ENCODE results near the gene OSBPL6.
A peak's percentile ranks its signal among the peaks of the same experiment; 100 is the strongest.

The OSBPL6 gene

DNA sequence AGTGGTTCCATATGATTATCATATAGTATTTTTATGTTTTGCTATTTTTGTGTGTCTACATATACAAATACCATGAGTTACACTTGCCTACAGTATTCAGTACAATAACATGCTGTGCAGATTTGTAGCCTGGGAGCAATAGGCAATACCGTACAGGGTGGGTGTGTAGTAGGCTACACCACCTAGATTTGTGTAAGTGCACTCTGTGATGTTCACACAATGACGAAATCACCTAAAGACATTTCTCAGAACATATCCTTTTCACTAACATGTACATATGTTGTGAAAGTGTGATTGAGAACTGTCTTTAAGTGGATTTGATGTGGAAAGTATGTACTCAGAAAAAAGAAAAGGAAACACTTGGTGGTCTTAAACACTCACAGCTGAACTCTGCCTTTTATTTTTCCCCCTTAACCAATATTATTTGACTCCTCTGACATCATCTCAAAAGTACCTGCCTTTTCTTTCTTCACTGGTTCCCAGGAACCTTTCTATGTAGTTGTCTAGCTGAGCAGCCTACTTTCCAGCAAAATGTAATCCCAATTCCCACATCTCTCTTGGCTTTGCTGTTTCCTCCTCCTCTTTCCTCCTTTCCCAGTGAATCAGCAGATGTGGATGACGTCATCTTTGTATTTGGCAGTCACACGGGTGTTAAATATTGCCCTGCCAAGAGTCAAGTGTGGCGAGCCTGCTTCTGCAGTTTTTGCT lies 47.7 kb downstream of the OSBPL6 start:
- DNase-seq: peak; percentile 13 to 75

DNA sequence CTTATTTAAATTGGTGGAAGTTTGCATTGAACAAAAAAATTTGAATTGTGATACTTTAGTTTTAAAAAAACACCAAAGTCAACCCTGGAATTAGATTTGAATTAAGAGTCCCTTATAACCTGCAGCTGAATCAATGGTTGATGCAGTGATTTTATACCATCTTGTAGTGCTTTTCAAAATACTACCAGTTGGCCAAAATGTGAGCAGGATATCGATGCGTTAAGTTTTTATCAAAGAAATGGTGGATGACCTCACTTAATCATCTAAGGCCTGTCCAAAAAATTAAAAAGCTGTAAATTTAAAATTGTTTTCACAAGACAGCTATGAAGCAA lies 48.2 kb downstream of the OSBPL6 start:
- no peak for DNase-seq

DNA sequence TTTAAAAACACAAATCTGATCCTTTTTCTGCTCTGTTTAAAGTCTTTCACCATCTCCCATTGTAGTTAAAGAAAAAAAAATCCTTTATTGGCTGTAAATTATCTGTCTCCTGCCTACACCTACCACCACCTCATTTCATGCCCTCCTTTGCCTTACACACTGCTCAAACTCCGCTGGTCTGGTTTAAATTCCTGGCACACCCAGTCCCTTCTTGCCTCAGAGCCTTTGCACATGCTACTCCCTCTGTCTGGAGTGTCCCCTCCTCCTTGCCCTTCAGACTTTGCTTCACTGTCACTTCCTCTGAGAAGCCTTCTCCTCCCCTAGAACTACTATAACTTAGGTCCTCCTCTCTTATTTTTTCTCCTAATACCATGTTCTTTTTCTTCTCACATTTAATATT lies 49.6 kb downstream of the OSBPL6 start:
- no peak for DNase-seq

DNA sequence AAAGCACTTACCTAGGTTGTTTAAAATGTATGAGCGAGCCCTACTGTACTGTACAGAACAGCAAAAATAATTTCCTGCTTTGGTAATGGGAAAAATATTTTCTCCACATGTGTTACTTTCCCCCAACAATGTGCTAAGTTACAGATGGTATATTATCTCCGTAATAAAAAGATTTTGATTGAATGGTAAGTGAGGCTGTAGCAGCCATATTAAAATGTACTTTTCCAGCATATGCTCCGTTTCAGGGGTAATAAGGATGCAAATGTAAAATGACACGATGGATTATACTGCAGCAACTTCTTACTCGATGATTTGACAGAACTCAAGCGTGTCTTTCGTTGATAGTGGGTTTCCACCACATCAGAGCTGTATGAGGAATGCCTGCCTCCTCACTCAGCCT lies 50.5 kb downstream of the OSBPL6 start:
- no peak for DNase-seq

DNA sequence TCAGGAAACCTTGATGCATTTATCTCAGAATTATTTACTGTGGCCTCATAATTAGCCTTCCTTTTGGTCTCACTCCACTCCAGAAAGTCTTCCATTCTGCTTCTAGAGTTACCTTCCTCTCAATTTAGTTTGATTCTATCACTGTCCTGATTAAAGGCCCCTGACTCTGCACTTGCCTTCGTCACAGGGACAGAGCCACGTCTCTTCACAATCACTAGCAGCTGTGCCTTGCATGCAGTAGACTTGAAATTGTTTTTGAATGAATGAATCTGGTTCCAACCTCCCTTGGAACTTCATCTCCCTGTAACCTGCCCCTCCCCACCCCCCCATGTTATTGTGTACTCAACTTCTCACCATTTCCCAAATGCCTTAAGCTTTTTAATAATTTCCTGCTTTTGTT lies 52.4 kb downstream of the OSBPL6 start:
- no peak for DNase-seq

DNA sequence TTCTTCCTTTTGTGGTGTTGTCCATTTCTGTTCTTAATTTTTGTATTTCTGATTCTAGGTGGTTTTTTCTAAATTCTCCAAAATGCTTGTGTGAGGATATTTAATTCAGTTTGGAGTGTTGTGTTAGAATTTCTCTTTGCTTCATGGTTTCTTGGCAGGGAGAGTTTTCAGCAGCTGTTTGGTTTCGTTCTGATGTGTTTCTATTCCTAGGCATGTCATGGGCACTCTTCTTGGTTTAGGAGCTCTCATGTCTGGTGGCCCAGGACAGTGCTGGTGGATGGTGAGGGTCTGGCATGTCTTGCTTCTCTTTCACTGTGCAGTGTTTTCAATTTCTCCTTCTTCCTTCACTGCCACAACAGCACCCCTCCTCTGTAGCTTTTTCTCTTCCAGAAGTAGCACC lies 52.9 kb downstream of the OSBPL6 start:
- DNase-seq: no peak

DNA sequence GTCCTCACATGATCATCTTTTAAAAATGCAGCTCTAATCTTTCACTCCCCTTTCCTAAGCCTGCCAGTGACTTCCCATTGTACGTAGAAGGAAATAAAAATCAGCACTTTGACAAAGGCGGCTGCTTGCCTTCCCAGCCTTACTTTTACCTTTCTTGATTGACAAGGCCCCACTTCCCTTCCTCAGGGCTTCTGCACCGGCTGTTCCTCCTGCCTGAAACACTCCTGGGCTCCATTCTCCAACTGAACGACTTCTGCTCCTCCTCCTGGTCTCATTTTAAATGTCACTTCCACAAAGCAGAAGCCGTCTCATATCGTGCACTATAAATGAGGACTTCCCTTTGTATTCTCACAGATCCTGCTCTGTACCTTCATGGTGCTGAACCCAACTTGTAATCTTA lies 56.1 kb downstream of the OSBPL6 start:
- no peak for DNase-seq

DNA sequence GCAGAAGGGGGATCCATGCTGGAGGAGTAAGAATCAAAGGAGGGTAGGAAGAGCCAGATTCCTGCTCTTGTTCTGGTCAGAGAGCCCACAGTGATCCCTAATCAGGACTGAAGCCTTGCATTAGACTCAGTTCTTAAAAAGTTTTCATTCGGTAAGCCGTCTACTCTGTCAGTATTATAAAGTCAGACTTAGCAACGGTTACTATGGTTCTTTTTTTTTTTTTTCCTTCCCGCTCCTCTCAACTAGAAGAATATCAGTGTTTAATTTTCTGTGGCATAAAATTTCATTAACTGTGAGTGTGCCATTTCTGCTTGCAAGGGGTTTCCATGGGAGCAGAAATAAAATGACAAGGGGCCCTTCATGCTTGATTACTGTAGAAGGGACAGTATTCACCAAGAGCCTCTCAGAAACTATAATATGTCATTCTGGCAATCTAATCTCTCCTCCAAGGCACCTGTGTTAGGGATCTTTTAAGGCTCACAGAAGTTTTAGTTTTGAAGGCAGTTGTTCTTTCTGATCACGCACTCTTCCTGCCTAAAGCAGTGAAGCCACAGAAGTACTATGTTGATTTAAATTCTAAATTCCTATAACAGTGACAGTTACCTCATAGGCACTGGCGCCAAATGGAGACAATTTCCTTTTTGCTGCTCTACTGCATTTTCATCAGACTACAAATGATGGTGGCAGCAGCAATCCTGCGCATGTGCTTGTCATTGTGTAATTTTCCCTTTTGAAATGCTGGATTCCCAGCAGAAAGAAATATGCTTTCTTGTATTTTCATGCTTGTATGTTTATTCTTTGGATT lies 57.0 kb downstream of the OSBPL6 start:
- DNase-seq: no peak

DNA sequence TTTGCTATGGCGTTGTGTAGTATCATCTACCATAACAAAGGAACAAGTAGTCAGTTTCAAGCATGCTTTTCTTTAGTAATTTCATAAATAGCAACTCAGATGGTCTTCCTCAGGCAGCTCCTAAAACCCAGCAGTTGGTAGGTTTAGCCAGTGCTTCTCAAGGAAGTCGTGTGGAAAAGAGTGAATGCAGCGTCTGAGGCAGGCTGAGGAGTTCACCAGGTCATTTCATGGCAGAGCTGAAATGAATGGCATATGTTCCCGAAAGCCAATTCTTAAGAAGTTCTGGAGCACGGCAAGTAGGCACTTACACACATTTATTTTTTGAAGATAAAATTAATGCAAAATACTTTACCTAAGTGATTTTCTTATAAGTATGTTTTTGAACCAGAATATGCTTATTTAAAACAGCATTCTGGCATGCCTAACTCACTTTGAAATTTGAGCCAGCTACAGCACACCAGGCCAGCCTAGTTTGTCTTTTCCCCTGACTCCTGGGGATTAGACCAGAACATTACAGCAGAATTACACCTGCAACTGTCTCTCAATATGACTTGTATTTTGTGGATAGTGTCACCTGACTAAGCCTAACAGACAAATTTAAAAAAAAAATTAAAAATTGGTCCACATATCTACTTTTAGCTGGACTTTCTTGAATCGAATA lies 62.2 kb downstream of the OSBPL6 start:
- DNase-seq: no peak

DNA sequence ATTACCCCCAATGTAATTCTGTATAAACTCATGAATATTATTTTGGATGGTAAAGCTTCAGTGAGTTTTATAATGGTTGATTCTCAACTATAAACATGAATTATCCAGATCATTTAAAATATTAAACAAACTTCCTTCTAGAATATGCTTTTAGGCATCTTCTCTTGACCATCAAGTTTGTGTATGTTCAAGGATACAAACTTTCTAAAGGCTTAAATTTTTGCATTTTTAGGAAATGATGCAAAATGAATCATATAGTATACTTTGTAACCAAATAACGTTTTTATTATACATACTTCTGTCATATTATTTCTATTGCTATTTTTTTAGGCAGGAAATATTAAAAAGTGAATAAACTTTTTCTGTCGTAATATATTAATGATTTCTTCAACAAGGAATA lies 62.8 kb downstream of the OSBPL6 start:
- DNase-seq: no peak

DNA sequence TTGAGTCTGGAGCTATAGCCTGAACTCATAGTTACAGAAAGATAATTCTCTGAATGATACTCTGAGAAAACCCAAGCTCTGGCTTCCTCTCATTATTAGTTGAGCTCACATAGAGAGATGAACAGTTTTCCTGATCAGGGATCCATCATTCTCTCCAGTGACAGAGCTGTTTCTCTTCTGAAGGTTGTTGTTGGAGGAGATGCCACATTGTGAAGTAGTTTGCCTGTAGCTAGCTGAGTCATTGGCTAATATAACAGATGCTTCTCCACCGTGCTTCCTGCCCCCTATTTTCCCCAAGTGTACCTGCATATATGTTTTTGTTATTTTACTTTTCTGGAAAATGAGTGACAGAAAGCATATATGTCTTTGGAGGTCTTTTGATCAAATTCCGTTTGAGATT lies 64.6 kb downstream of the OSBPL6 start:
- no peak for DNase-seq

DNA sequence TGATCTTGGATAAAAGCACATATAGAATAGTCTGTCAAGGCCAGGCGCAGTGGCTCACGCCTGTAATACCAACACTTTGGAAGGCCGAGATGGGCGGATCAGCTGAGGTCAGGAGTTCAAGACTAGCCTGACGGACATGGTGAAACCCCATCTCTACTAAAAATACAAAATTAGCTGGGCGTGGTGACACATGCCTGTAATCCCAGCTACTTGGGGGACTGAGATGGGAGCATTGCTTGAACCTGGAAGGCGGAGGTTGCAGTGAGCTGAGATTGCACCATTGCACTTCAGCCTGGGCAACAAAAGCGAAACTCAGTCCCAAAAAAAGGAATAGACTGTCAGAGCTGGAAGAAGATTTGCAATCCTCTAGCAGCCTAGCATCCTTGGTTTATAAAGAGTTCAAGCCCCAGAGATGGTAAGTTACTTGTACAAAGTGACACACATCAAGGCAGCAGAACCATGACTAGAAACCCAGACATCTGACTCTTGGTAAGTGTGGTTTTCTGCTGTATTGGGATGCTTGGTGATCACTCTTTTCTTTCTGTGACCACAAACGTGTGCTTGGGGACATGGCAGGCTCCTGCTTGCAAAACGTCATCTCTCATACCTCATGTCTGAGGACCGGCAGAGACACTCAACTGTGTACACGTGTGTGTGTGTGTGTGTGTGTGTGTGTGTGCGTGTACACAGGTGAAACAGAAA lies 69.0 kb downstream of the OSBPL6 start:
- no peak for DNase-seq

DNA sequence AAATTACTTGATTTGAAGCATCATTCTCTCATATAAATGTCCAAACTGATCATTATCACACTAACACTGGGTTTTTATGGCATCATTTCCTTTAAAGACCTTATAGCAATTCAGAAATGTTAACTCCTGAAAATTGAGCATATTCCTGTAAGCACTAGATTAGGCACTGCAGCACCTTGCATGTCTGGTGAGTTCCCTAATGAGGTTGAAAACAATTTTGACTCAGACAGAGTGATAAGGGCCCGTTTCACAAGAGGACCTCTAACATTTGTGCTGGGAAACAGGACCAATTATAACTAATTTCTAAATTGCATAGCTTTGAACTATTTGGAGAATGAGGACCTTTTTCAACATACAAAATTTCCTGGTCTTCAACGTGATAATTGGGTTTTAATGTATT lies 69.9 kb downstream of the OSBPL6 start:
- no peak for DNase-seq

DNA sequence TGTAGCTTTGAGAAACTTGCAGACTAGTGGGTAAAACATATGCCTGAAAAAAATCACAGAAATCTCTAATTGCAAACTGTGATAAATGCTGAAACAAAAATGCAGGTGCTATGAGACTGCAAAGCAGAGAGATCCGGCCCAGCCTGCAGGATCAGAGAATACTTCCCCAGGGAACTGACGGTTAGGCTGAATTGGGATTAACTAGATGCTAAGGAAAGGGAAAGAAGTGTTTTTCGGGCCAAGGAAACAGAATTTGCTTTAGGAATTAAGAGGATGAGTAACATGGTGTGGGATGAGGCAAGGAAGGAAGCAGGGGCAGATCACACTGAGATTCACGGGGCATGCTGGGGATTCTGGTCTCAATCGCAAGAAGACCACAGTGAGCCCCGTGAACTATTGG lies 71.5 kb downstream of the OSBPL6 start:
- no peak for DNase-seq

DNA sequence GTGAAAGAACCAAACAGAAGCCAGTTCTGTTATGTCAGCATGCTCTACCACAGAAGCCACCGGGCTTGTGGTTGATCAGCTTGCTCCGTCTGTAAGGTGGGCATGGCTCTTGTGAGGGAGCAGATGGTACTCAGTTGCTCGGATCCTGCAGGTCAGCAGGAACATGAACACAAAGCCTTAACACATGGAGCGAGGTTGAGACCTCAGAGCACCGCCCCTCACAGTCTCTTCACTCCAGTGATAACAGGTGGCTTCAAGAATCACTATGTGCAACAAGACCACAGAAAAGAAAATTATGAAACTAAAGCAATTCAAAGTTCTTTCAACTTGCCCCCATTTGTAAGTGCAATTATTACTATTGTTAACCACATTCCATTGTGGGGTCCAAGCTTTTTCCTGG lies 72.1 kb downstream of the OSBPL6 start:
- DNase-seq: no peak

DNA sequence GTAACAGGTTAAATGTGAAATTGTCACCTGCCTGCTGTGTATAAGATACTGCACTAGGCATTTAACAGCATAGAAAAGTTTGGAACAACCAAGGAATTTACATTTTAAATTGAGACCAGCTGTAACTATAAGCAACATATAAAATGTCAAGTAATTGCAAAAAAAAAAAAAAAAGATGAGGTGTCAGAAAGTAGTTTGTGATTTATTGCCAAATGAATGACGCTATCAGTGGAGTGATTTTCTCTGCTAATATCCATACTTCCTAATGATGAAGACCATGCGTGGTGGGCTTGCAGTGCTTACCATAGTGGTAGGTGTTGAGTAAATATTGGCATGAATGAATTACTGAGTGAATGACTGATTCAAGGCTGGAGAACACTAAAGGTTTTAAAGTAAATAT lies 73.3 kb downstream of the OSBPL6 start:
- DNase-seq: no peak

DNA sequence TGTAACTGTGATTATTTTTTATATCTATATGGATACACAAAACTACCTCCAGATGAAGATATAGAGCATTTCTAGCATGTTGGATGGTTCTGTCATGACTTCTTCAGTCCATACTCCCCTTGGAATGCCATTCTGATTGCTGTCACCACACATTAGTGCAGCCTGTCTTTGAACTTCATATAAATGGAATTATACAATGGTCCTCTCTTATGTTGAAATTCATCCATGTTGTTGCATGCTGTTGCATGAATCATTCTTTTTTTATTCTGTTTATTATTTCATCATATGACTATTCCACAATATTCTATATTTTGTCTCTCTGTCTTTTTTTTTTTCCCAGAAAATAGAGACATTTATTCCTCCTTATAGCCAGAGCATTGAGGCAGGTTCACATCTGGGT lies 74.1 kb downstream of the OSBPL6 start:
- DNase-seq: no peak

DNA sequence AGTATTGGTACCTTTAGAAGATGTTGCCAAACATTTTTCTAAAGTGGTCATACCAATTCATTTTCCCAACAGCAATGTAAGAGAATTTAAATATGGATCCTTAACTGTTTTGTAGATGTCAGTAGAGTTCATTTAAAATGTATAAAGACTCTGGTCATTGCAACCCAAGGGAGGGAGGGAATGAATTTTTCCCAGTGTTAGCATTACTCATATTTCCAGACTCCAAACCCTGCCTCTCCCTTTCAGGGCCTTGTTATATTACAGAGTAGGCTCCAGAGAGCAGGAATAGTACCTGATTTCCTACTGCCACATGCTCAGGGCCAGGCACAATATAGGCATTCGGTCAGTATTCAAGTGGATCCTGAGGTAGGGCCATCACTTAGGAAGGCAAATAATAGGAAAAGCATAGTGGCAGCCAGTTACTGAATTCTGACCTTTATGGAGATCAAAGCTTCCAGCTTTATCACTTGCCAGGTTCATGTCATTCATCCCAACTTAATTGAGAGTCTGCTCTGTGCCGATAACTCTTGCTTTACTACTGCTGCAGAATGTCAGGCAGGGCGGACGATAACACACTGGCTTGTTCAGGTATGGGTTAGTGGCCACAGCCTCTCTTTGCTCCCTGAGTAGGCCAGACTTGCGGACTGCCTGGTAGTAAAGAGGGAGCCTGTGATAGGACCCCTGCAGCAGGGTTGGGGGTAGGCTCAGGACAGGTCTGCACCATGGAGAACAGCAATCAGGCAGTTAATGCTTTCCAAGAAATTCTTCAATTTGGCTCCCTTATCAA lies 75.3 kb downstream of the OSBPL6 start:
- no peak for DNase-seq

DNA sequence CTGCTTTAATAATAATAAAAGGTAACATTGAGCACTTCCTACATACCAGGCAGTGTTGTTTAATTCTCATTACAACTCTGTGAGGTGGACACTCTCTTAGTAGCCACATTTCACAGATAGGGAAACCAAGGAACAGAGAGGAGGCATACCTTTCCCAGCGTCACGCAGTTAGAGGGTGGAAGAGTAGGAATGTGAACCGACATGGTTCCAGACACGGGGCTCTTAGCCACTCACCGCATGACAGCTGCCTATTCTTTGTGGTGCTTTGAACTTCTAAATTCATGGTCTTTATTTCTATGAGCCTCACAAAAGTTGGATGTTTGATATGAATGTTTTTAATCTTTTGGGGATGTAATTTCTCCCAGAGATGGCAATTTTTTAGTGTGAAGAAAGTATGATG lies 76.0 kb downstream of the OSBPL6 start:
- DNase-seq: no peak

DNA sequence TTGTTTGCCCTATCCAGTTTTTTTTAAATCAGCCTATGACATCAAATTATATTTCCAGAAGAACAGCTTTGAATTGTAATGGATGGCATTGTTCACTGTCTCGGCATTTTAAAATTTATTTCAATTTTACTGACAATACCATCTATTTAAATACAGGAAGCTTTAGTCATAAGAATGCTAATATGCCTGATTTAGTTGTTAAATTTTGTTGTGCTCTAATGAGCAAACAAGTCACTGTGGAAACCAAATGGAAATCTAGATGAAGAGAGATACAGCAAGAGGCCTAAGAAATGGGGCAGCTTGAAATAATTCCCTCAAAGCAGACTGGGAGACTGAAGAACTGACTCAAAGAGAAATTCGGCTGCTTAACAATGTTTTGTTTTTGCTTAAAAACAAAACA lies 76.8 kb downstream of the OSBPL6 start:
- DNase-seq: no peak

DNA sequence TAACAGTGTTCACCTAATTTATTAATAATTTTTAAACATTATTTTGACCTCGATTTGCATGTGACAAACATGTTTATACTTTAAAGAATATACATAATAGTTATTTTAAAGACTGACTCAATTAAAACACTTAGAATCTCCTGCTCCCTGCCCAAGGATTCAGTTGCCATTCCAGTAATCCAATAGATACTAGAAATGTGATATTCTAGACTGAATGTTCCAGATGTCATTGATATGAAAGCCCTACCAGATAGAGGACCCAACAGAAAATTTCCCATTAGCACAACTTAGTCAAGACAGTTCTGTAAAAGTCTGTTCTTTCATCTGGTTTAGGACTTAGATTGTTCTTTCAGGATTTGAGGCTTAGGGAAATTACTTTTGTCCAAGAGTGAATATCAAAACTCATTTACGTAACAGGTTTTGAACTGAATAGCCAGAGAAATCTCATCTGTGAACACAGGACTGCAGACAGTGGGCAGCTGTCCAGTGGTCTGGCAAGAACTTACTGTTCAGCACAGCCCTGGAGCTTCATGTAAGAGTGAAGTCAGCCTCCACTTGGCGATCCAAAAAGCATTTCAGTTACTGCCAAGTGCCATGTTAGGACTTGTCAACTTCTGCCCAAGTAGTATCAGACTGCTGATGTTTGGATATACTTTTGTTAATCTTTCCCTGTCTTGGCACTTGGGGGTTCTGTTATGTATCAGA lies 77.5 kb downstream of the OSBPL6 start:
- peak in 1 of 2 donors; percentile 31 for DNase-seq

DNA sequence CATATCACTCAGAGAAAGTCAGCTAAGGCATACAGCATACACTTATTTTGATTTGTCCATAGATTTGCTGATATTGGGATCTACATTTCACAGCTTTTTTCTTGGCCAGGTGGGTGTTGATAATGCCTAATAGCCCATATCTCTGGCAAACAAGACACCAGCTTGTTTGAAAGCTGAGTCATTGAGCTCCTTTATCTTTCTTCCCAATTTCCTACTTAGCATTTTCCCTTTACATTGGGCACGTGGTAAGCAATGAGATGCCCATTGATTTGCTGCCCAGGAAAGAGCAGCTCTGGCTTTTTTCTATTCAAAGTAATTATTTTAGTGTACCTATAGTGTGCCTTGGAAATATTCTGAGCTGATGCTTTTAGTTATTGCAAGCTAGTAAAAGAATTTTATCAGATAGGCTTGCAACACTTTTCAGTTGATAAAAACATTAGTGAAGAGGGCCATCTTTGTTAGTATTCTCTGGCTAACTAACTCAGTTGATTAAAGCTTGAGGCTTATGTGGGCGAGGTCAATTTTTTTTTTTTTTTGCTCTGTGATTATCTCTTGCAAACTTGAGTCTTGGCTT lies 79.6 kb downstream of the OSBPL6 start:
- DNase-seq: no peak

All from hippocampal formation (tissue), 2 donors.